Uterus (tissue), 4 donors: ENCODE data around the gene ST7. TPM values are rescaled to one million over a fixed set of nuclear protein-coding genes. Genes with fewer than 3 reads are reported as not detected.

Experiments
- DNase-seq, 2 donors: peaks; one replicate each; pipeline ENCODE4 v3.0.0-alpha.2; 2019 to 2020
- H3K27ac ChIP-seq, 2 donors: fragments of 200-600 bp; sonication (generic); 1 replicate in 1 of 2; 2 replicates in 1 of 2; pipeline ENCODE4 v1.5.1; 2016 to 2018
- H3K27me3 ChIP-seq, 2 donors: fragments of 200-600 bp; sonication (generic); one replicate each; pipeline ENCODE4 v1.5.1; 2018 to 2019; ENCODE audit warnings: control low read depth in 1 of 2
- H3K36me3 ChIP-seq, 2 donors: fragments of 200-600 bp; sonication (generic); one replicate each; pipeline ENCODE4 v1.5.1; 2019; ENCODE audit warnings: control low read depth in 1 of 2
- H3K4me1 ChIP-seq, 2 donors: fragments of 200-600 bp; sonication (generic); one replicate each; pipeline ENCODE4 v1.5.1; 2018 to 2019; ENCODE audit warnings: control low read depth in 1 of 2
- H3K4me3 ChIP-seq, 2 donors: fragments of 200-600 bp; sonication (generic); 1 replicate in 1 of 2; 2 replicates in 1 of 2; pipeline ENCODE4 v1.5.1; 2018 to 2019; ENCODE audit warnings: mild to moderate bottlenecking in 1 of 2
- H3K9me3 ChIP-seq, 2 donors: fragments of 200-600 bp; sonication (generic); one replicate each; pipeline ENCODE4 v1.5.1; 2019; ENCODE audit warnings: control low read depth in 1 of 2
- POLR2A ChIP-seq, 2 donors: fragments of 450-650 bp; IDR thresholded peaks; one replicate each; pipeline ENCODE4 v1.6.1; 2016; ENCODE audit warnings: antibody characterized with exemption in 2 of 2, mild to moderate bottlenecking in 1 of 2, moderate library complexity in 1 of 2
- intact Hi-C: fragments of 100-400 bp; cut with DNase I; formaldehyde crosslinking; loops from one replicate; pipeline ENCODE4 v1.15.1; 2023; ENCODE audit warnings: low total_unique reads
- total RNA-seq, 4 donors: library from RNA; depleted of rRNA in 3 of 4; stranded (reverse); fragments of >200 nt in 3 of 4; gene quantifications; one replicate each; pipeline versions ENCODE4 v1.1.0 to v1.2.4, GENCODE V29; 2014 to 2023
- TF ChIP-seq, protein P1 (sequence below), 4 experiments: fragments of 200-600 bp in 2 of 4; fragments of 450-650 bp in 2 of 4; sonication (generic) in 2 of 4; IDR thresholded peaks; one replicate each; pipeline ENCODE4 v1.5.1; 2016 to 2019; ENCODE audit warnings: antibody characterized with exemption in 4 of 4, mild to moderate bottlenecking in 2 of 4, moderate library complexity in 1 of 4
- donor health status: DM: yes; HTN: yes; CAD: no.

The ST7 gene
- total RNA-seq, 4 donors from 2014 or later = 27.4 to 41.0 (median 31.4) TPM

DNA sequence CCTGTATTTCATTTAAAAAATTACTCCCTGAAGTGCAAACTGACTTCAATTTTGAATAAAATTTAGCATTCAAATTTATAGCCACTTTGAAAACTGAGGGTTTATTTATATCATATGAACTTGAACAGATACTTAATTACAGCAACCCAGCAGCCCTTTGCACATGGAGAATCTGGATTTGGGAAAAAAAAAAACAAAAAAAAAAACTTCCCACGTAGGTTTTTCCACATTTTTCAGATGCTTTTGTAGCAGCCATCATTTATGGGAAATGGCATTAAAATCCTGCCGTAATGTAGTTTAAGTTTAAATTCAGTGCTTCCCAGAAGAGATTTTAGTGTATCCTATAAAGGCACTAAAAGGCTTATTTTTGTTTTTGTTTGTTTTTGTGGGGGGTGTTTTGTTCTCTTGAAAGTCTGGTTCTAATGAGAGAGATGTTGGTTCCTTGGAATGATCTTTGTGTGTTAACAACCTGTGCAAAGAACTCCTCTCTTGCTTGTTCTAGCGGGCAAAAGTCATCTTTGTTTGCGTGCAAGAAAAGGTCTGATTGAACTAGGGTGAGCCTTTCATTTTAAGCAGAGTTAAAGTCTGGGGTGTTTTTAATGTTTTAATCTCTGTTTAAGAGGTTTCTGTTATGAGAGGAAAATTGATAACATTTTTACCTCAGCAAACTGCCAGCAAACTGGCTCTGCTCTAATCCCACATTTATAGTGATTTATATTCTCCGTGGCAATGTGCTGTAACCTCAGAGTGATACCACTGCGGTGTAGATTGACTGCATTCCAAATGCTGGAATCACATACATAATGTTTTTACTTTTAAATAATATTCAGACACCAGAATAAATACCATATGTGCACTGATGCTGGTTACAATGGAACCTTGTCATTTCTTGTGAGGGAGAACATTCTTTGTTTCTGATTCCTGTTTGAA lies 264.1 kb downstream of the ST7 start:
- intact Hi-C loops = no loop called here

DNA sequence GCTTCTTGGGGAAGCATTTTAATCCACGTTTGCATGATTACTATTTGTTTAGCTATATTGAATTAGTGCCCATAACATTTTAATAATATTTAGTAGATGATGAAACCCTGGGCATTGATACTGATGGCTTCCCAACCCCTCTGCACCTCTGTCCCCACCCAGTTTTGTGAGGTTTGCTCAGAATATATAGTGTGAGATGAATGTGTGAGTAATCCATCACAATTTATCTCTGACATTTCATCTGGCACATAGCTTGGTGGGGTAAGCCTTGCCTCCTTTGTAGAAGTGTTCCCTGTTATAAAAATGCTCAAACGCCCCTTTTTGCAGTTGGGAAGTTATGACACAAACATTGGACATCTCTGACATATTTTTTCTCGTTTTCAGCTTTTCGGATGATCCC lies 265.4 kb downstream of the ST7 start:
- no peaks in the 10 kb centered on the region for H3K4me1 ChIP-seq
- intact Hi-C loops = no loop called here
- DNase-seq = no peak
- H3K27ac ChIP-seq = no peak overlapping the region
- TF ChIP-seq, protein P1, sequence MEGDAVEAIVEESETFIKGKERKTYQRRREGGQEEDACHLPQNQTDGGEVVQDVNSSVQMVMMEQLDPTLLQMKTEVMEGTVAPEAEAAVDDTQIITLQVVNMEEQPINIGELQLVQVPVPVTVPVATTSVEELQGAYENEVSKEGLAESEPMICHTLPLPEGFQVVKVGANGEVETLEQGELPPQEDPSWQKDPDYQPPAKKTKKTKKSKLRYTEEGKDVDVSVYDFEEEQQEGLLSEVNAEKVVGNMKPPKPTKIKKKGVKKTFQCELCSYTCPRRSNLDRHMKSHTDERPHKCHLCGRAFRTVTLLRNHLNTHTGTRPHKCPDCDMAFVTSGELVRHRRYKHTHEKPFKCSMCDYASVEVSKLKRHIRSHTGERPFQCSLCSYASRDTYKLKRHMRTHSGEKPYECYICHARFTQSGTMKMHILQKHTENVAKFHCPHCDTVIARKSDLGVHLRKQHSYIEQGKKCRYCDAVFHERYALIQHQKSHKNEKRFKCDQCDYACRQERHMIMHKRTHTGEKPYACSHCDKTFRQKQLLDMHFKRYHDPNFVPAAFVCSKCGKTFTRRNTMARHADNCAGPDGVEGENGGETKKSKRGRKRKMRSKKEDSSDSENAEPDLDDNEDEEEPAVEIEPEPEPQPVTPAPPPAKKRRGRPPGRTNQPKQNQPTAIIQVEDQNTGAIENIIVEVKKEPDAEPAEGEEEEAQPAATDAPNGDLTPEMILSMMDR (IDR thresholded peaks at IDR 0.05) = no peak
- TF ChIP-seq POLR2A (IDR thresholded peaks at IDR 0.05) = no peak
- H3K4me3 ChIP-seq = no peak overlapping the region
- no peaks in the 10 kb centered on the region for H3K9me3 ChIP-seq
- no peaks in the 10 kb centered on the region for H3K36me3 ChIP-seq
- no peaks in the 10 kb centered on the region for H3K27me3 ChIP-seq

More for the DNA sequence above, 264.1 kb downstream of the ST7 start:
- Histone ChIP-seq H3K4me1 (no peaks in the 10 kb centered on the region), H3K36me3 (no peaks in the 10 kb centered on the region), H3K4me3 (no peak overlapping the region), H3K27ac (no peak overlapping the region), H3K9me3 (no peaks in the 10 kb centered on the region), H3K27me3 (no peaks in the 10 kb centered on the region)
- DNase-seq = no peak
- TF ChIP-seq, protein P1 (IDR thresholded peaks at IDR 0.05) = no peak
- TF ChIP-seq POLR2A (IDR thresholded peaks at IDR 0.05) = no peak

DNA sequence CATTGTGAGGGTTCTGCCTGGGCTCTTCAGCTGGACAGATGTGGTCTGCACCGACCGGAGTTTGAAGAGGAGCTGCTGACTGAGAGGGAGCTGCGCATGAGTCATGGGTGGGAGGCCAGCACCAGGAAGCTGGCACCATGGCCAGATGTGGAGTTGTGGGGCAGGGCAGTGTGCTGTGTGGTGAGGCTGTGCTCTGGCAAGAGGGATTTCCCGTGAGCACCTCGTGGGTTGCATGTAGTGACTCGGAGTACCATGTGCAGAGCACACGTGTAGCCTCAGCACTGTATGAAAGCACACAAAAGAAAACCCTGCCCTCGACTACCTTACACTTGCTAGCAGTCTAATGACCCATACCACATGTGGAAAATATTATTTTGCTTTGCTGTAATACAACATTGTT lies 266.2 kb downstream of the ST7 start:
- H3K27me3 ChIP-seq = no peaks in the 10 kb centered on the region
- no peaks in the 10 kb centered on the region for H3K9me3 ChIP-seq
- no peaks in the 10 kb centered on the region for H3K36me3 ChIP-seq
- no peak for TF ChIP-seq POLR2A (IDR thresholded peaks at IDR 0.05)
- TF ChIP-seq, protein P1 (IDR thresholded peaks at IDR 0.05) = no peak
- no peak overlapping the region for H3K27ac ChIP-seq
- no peak overlapping the region for H3K4me3 ChIP-seq
- H3K4me1 ChIP-seq = no peaks in the 10 kb centered on the region
- no peak for DNase-seq
- intact Hi-C loops = no loop called here

DNA sequence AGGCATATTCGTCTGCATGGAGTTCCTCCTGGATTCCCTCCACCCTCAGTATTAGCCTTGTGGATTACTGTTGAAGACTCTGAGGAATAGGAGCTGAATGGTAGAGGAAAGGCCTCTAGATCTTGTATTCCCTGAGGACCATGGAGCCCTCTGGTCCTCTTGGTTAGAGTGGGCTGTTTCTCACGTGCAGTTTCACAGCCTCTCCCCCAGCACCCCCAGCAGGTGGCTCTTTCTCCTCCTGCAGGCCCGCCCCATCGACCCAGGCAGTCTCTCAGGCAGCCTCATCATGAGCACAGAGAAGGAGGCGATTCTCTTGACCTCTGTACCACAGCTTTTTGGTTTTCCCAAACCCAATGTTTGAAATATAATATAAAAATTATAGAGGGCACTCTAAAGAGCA lies 267.5 kb downstream of the ST7 start:
- Histone ChIP-seq H3K4me3 (no peak overlapping the region), H3K27ac (no peak overlapping the region), H3K27me3 (no peaks in the 10 kb centered on the region), H3K4me1 (no peaks in the 10 kb centered on the region), H3K9me3 (no peaks in the 10 kb centered on the region), H3K36me3 (no peaks in the 10 kb centered on the region)
- DNase-seq = no peak
- intact Hi-C loops = no loop called here
- TF ChIP-seq, protein P1 (IDR thresholded peaks at IDR 0.05) = no peak
- no peak for TF ChIP-seq POLR2A (IDR thresholded peaks at IDR 0.05)

DNA sequence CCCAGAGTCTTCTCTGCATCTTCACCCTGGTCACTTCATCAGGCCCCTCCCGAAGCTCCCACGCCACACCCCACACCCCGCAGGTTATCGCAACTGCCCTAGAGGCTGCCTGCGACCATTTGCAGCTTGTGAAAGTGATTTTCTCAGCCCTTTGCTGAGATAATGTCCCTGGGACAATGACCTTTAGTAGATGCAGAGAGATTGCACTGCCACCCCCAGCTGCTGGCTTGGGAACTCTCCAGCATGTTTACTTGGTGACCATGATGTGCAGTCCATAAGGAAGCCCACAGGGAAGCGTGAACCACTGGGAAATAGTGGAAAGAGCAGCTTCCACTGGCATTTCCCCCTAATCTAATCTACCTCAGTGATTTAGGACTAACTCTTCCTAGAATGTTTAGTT lies 272.2 kb downstream of the ST7 start:
- Histone ChIP-seq H3K27me3 (no peaks in the 10 kb centered on the region), H3K9me3 (no peaks in the 10 kb centered on the region), H3K27ac (no peak overlapping the region), H3K4me1 (no peaks in the 10 kb centered on the region), H3K36me3 (no peaks in the 10 kb centered on the region), H3K4me3 (no peak overlapping the region)
- DNase-seq = no peak
- intact Hi-C loops = no loop called here
- TF ChIP-seq, protein P1 (IDR thresholded peaks at IDR 0.05) = no peak
- no peak for TF ChIP-seq POLR2A (IDR thresholded peaks at IDR 0.05)
